GM12873 (cell line): ENCODE data around the gene SECTM1.

Experiments used
- TF ChIP-seq, protein P1 (sequence below): IDR thresholded peaks from 2 replicates; pipeline ENCODE4 v1.5.1; 2012; ENCODE audit warnings: low read depth, mild to moderate bottlenecking, moderate library complexity, low read length, control low read depth; ENCODE audit not compliant: insufficient read depth; ENCODE audit errors: missing control alignments

Gene SECTM1

DNA sequence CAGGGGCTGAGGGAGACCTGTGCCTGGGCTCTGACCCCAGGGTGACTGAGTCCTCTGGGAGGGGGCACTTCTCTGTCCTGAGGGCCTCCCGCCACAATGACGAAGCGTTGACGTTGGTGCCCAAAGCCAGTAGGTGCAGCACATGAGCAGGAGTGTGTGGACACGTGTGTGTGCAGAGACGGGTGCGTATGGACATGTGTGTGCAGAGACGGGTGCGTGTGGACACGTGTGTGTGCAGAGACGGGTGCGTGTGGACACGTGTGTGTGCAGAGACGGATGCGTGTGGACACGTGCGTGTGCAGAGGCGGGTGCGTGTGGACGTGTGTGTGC, 15.4 kb downstream of the SECTM1 start:
- TF ChIP-seq, protein P1, sequence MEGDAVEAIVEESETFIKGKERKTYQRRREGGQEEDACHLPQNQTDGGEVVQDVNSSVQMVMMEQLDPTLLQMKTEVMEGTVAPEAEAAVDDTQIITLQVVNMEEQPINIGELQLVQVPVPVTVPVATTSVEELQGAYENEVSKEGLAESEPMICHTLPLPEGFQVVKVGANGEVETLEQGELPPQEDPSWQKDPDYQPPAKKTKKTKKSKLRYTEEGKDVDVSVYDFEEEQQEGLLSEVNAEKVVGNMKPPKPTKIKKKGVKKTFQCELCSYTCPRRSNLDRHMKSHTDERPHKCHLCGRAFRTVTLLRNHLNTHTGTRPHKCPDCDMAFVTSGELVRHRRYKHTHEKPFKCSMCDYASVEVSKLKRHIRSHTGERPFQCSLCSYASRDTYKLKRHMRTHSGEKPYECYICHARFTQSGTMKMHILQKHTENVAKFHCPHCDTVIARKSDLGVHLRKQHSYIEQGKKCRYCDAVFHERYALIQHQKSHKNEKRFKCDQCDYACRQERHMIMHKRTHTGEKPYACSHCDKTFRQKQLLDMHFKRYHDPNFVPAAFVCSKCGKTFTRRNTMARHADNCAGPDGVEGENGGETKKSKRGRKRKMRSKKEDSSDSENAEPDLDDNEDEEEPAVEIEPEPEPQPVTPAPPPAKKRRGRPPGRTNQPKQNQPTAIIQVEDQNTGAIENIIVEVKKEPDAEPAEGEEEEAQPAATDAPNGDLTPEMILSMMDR = no peak

DNA sequence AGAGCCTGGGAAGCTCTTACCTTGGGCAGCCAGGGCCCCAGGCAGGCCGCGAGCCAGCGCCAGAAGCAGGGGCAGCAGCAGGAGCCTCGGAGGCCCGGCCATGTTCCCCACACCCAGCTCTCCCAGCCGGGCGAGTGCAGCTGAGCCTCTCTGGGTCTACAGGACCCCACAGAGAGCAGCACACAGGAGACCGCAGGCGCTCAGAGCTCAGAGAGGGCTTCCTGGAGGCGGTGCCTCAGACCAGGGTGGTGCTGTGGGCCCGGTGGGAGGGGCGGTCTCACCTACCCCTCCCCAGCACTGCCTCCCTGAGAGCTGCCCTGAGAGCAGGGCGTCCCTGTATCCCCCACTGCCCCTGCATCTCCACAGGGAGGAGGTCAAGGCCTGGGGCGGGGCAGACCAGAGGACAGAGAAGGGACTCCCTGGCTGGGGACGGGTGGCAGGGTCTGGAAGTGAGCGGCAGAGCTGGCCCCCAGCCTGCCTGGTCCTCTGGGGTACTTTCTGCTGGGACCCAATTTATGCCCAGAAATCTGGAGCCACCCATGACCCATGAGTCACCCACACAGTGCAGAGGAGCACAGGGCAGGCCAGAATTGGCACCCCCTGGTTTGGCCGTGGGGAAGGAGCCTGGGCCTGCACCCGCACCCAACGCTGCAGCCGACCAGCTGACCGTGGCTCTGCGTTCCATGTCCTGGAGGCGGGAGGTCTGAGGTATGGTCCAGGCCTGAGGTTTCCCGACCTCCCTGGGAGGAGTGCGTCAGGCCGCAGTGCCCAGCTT, 16.0 kb downstream of the SECTM1 start, which contains the start of gene CD7:
Gene CD7, minus strand, starts transcription at position 215 of the 775 bp plus-strand sequence. Its CDS starts 113 bp downstream, at position 102.
- TF ChIP-seq, protein P1 = no peak

DNA sequence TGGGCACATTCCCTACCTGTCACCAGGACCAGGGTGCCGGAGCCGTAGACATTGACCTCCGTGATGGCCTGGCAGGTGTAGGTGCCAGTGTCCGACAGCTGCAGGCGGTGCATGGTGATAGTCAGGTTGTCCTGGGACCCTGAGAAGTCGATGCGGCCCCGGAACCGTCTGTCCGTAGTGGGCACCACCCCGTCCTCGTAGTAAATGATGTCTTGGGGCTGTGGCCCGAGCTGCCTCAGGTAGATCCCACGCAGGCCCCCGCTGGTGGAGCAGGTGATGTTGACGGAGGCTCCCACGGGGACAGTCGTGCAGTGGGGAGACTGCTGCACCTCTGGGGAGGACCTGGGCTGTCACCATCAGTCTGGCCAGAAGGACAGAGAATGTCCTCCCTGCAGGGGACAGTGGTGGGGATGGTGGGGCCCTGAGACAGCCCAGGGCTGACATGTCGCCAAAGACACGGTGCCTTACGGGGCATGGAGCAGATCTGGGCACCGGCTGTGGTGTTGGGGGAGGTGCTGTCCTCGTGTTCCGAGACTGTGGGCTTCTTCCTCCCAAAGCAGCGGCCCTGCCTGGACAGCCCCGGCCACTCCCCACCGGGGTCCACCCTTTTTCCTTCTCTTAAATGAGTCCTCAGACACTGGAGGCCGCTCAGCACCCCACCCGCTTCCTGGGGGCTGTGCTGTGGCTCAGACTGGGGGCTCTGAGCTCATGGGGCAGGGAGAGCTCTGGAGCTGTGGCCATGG, 16.7 kb downstream of the SECTM1 start:
- TF ChIP-seq, protein P1 = no peak

DNA sequence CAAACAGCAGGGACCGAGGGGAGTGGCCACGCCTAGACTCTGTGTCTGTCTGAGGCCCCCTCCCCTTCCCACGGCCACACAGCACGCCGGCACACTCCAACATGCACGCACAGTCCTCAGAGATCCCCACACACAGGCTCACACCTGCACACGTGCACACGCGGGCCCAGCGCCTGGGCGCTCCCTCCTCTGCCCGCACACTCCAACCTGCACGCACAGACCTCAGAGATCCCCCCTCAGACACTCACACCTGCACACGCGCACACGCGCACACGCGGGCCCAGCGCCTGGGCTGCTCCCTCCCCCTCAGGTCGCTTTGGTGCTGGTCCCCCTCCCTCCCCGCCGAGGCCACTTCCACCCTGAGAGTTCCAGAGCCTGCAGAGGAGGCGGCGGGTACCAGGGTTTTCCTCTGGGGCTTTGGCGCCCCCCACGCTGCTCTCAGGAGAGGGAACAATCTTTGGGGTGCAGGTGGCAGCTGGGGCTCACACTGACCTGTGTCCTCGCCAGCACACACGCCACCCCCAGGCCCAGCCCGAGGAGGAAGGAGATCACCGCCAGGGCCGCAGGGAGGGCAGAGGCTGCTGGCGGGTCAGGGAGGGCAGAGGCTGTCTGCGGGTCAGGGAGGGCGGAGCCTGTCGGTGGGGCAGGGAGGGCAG, 17.7 kb downstream of the SECTM1 start:
- TF ChIP-seq, protein P1 = no peak

DNA sequence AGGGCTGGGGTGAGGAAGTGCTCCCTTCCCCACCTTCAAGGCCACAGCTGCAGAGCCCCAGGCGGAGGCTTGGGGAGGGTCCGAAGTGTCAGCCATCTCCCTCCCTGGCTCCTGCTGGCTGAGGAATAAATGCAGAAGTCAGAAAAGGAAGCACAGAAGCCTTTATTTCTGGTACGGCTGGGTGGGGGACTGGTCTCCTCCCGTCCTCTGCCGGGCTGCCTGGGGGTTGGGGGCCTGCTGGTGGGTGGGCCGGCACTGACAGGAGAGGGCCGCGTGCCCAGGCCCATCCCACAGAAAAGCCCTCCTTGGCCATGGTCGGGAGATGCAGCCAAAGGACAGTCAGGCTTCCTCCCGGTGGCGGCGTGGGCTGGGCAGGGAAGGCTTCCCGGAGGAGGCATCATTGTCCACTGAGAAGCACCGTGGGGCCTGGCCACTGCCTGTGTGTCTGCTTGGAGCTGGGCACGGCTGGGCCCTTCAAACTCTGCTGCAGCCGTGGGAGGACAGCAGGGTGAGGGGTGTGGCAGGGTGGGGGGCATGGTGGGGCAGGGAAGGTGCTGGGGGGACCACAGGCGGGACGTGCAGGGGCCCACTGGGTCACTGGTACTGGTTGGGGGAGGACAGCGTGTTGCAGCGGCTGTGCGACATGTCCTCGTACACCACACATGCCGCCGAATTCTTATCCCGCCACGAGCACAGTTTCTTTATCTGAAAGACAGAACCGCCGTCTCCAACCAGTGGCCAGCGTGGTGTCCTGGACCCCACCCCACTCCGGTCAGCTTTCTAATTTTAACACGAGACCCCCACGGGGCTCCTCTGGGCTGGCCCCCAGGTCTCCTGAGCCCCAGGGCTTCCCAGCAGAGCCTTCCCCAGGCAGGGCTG, 18.6 kb downstream of the SECTM1 start:
- TF ChIP-seq, protein P1 = no peak

DNA sequence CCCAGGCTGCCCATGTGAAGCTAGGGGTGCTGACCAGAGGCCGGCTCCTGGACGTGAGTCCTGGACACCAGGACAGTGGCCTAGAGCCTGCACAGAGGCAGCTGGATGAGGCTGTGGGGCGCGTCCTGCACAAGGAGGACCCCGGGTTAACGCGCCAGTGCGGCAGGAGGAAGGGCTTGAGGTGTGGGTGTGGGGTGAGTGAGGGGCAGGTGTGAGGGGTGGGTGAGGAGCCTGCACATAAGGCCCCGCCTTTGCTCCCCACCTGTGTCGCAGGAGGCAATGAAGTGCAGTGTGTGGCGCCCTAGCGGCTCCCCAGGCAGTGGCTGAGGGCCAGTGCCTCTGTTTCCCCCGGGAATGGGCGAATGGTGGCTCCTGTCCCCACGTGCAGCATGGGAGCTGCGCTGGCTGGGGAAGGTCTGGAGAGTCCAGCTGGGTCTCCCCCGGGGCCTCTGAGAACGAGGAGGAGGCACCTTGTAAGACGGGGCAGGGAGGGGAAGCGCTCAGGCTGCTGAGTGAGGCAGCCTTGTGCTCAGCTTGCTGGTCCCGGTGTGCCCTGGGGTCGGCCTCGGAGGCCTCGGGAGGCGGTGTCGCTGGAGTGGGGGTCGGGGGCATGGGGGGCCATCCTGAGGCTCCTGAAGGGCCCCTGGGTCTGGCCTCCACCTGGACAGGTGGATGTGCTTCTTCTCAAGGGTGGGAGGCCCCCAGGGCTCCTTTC, 19.4 kb downstream of the SECTM1 start:
- TF ChIP-seq, protein P1 = no peak
